HL-60/S4 treated with phorbol 12-myristate 13-acetate at 8.2 ng/mL for 4 days and 3 days (cell line): ENCODE data around the gene SOX15.

ENCODE experiments used
- in situ Hi-C: fragments of 300-500 bp; cut with MboI; formaldehyde crosslinking; loops from 2 replicates; pipeline ENCODE4 v1.15.0; 2022; ENCODE audit warnings: low sequenced_read_pairs

The SOX15 gene

DNA sequence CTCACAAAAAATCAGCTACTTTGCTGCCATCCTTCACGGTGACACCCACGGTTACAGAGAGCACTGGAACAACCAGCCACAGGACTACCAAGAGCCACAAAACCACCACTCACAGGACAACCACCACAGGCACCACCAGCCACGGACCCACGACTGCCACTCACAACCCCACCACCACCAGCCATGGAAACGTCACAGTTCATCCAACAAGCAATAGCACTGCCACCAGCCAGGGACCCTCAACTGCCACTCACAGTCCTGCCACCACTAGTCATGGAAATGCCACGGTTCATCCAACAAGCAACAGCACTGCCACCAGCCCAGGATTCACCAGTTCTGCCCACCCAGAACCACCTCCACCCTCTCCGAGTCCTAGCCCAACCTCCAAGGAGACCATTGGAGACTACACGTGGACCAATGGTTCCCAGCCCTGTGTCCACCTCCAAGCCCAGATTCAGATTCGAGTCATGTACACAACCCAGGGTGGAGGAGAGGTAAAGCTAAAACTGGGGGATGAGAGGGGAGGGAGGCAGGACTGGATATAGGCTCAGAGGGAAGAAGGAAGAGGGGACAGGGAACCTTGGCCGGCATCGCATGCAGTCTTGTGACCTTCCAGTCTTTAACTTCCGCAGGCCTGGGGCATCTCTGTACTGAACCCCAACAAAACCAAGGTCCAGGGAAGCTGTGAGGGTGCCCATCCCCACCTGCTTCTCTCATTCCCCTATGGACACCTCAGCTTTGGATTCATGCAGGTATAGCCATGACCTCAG lies 9.9 kb downstream of the SOX15 start:
- in situ Hi-C loops, result loop anchor here (25.0 kb wide), 2 partner anchors 107 to 257 kb away; partner anchors contain the start of genes KDM6B, TP53 and WRAP53

DNA sequence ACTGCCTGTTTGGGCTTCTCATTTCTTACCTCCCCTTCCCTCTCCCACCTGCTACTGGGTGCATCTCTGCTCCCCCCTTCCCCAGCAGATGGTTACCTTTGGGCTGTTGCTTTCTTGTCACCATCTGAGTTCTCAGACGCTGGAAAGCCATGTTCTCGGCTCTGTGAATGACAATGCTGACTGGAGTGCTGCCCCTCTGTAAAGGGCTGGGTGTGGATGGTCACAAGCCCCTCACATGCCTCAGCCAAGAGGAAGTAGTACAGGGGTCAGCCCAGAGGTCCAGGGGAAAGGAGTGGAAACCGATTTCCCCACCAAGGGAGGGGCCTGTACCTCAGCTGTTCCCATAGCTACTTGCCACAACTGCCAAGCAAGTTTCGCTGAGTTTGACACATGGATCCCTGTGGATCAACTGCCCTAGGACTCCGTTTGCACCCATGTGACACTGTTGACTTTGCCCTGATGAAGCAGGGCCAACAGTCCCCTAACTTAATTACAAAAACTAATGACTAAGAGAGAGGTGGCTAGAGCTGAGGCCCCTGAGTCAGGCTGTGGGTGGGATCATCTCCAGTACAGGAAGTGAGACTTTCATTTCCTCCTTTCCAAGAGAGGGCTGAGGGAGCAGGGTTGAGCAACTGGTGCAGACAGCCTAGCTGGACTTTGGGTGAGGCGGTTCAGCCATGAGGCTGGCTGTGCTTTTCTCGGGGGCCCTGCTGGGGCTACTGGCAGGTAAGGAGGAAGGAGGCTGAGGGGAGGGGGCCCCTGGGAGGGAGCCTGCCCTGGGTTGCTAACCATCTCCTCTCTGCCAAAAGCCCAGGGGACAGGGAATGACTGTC lies 10.7 kb downstream of the SOX15 start, which contains the start of gene CD68:
CD68 (plus strand) TSS at position 638 of the 833 bp plus-strand sequence; CDS start at position 678, 40 bp downstream.
- in situ Hi-C loops, result loop anchor here (25.0 kb wide), 2 partner anchors 108 to 258 kb away; partner anchors contain the start of genes KDM6B, TP53 and WRAP53

DNA sequence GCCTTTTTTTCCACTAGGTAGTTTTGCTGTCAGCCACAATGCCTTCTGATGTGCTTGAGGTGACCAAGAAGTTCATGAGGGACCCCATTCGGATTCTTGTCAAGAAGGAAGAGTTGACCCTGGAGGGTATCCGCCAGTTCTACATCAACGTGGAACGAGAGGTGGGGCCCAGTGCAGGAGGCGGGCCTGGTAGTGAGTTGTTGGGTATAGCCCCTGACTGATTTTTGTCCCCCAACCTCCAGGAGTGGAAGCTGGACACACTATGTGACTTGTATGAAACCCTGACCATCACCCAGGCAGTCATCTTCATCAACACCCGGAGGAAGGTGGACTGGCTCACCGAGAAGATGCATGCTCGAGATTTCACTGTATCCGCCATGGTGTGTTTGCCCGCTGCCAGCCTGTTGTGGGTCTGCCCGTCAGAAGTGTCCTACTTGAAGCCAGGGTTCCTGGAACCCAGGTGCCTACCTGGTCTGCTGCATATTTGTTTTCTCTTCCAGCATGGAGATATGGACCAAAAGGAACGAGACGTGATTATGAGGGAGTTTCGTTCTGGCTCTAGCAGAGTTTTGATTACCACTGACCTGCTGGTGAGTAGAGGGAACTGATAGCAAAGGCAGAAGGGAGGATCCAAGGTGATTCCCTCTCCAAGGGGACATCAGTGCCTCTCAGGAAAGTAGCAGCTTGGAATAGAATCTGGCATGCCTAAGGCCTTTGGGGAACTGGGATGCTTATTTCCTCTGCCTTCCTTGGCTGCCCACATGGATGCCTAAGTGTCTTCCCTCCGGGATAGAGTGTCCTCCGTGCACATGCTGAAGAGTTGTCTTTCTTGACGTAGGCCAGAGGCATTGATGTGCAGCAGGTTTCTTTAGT lies 12.3 kb downstream of the SOX15 start:
- in situ Hi-C loops, result loop anchor here (25.0 kb wide), 2 partner anchors 110 to 260 kb away; partner anchors contain the start of genes KDM6B, TP53 and WRAP53

- in situ Hi-C loops, result loop anchor here (25.0 kb wide), 2 partner anchors 111 to 261 kb away; partner anchors contain the start of genes KDM6B, TP53 and WRAP53
Measured at GRCh38 chr17:7576432-7576937, 13.4 kb downstream of the SOX15 start.

- in situ Hi-C loops, result loop anchor here (25.0 kb wide), 2 partner anchors 111 to 261 kb away; partner anchors contain the start of genes KDM6B, TP53 and WRAP53
Measured at GRCh38 chr17:7575959-7576358, 13.9 kb downstream of the SOX15 start.

GRCh38 chr17:7575481-7575883 lies 14.4 kb downstream of the SOX15 start:
- in situ Hi-C loops, result loop anchor here (25.0 kb wide), 2 partner anchors 112 to 262 kb away; partner anchors contain the start of genes KDM6B, TP53 and WRAP53

DNA sequence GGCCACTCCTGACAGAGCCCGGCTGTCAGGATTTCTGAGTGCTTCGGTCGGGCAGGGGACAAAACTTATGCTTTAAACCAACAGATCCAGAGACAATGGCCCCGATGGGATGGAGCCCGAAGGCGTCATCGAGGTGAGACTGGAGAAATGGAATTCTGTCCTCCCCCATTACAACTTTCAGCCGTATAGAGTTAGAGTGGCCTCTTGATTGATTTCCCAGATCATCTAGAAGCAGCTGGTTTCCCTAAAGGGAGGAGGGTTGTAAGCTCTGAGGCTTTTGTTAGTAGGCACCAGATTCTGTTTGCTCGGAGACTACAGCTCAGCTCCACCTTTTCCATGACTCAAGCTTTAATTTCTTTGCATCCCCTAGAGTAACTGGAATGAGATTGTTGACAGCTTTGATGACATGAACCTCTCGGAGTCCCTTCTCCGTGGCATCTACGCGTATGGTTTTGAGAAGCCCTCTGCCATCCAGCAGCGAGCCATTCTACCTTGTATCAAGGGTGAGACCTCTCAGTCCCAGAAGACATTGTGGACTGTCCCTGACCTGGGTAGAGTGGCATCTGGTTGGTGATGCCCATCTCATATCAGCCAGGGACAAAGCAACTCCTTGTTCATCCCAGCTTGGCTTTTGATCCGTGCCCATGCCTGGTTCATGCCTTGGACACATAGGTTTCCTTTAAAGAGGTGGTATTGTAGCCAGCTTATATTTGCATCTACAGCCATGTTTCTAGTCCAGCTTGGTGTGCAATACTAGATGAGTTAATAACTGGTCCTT lies 15.5 kb downstream of the SOX15 start:
- in situ Hi-C loops, result no loop called here

DNA sequence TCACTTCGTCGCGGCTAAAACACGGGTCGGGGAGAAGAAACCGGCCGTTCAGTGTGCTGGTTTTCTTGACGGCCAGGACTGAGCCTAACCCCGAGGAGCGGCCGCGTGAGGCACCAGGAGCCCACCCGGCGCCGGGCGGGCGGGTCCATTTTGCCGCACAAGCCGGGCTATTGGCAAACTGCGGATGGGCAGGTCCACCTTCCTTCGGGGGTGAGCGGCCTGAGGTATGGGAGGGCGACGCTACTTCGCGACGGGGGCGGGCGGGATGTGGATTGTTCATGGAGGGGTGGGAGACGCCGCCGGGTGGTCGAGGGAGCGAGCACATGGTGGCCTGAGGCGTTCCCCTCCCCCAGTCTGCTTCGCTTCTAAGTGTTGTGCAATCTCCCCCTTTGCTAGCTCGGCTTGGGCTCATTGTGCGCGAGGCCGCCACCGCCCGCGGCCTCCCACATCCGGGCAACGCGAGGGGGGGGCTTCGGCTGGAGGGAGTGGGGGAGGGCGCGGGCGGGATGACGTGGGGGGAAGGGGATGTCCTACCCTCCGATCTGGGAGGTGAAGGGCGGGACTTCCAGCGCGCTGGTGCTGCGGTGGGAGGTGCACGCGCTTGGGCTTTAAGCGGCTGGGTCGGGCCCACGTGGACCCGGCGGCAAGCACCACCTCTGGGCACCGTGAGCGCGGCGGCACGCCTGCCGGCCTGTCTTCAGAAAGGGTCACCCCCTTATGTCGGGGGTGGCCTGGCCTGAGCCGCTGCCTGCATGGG lies 16.4 kb downstream of the SOX15 start:
- in situ Hi-C loops, result no loop called here

DNA sequence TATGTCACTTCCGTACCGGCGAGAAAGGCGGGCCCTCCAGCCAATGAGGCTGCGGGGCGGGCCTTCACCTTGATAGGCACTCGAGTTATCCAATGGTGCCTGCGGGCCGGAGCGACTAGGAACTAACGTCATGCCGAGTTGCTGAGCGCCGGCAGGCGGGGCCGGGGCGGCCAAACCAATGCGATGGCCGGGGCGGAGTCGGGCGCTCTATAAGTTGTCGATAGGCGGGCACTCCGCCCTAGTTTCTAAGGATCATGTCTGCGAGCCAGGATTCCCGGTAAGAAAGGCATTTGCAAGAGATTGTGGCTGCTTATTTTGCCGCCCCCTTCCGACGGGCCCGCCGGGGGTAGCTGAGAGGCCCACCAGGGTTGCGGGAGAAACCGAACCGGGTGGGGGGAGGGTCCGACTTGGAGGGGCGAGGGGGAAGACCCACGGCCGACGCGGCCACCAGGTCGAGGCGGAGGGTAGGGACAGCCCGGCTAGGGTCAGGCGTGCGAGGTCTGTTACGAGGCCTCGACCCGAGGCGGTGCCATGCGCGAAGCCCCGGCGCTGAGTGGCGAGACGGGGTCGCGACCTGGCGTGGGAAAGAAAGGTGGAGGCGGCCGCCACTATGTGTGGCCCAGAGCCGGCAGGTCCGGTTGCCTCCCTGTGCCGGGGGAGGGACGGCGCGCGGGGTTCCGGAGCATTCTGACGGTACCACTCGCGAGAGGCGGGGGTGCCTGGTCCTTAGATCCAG lies 17.1 kb downstream of the SOX15 start:
- in situ Hi-C loops, result no loop called here

GRCh38 chr17:7572338-7572587 lies 17.6 kb downstream of the SOX15 start:
- in situ Hi-C loops, result no loop called here

- in situ Hi-C loops, result no loop called here
Measured at GRCh38 chr17:7570351-7570750, 19.5 kb downstream of the SOX15 start.

DNA sequence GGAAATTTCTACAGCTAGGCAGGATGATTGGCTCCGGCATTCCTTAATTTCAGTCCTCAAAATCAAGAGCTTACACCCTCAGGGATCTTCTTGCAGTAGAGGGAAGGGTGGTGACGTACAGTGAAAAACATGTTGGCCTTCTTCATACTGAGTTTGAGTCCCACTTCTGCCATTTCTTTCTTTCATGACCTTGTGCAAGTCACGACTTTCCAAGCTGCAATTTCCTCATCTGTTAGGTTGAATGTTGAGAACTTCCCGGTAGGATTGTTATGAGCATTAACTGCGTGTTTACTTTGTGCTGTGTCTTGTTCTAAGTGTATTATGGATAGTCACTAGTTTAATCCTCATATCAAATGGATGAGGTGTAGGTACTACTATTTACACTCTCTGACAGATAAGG lies 20.3 kb downstream of the SOX15 start:
- in situ Hi-C loops, result no loop called here

- in situ Hi-C loops, result no loop called here
Measured at GRCh38 chr17:7563115-7563869, 26.6 kb downstream of the SOX15 start.

DNA sequence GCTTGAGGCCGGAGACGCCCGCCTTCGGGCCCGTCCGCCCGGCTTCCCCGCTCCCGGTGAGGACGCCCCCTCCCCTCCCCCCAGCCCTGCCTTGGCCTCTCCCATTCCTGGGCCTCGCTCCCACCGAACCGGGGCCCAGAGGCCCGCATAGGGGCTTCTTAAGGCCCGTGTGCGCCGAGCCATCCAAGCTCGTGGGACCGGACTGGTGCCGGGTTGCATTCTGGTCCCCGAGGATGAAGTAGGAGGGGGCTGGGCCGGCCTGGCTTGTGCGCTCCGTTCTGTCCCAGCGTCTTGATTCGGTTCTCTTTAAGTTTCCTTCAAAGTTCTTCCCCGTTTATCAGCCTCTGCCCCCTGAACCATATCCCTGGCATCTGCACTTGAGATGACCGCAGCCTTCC lies 27.7 kb downstream of the SOX15 start:
- in situ Hi-C loops, result no loop called here

DNA sequence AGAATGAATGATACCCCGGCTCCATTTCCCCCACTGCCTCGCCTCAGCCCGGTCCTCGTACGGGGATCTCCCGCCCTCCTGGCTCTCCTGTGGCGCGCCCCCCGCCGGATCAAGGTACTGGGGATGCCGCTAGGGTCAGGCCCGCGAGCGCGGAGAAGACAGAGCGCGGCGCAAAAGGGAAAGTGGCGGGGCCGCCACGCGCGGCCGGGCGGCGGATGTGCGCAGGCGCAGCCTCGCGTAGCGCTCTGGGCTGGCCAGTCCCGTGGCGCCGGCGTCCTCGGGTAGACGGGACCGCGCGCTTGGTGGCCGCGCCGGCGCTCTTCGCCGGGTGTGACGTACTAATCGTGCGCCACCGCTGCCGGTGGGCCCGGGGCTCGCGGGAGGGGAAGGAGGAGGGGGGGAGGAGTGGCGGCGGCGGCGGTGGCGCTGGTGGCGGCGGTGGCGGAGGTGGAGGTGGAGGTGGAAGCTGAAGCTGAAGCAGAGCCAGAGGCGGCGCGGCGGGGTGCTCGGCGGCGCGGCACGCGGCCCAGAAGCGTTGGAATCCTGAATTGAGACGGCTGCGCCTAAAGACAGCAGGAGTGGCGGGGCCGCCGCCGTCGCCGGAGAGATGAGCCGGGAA lies 28.2 kb downstream of the SOX15 start, which contains the start of gene SENP3:
SENP3 (plus strand) TSS at position 331 of the 619 bp plus-strand sequence. CDS start 1,158 bp downstream, outside the sequence.
- in situ Hi-C loops, result no loop called here

GRCh38 chr17:7561028-7561575 lies 28.8 kb downstream of the SOX15 start:
- in situ Hi-C loops, result no loop called here
